SK-N-SH (cell line): ENCODE measurements around the gene PTOV1. TPM values are rescaled to one million over a fixed set of nuclear protein-coding genes. Genes with fewer than 3 reads are reported as not detected.
A peak's percentile ranks its signal among the peaks of the same experiment; 100 is the strongest.

Experiments used
- CTCF ChIA-PET: fragments of 300-600, 350-600 bp; formaldehyde crosslinking; extraction: SDS; loops from one replicate; lab custom pipeline; 2021; lab: Yijun Ruan, JAX
- POLR2A ChIA-PET: fragments of 350-600 bp; sonication (Branson Sonifier 250); formaldehyde crosslinking; extraction: SDS; loops from one replicate; lab custom pipeline; 2020; ENCODE audit warnings: antibody characterized with exemption, inconsistent platforms; lab: Yijun Ruan, JAX
- DNase-seq: peaks from one replicate; pipeline ENCODE4 v3.0.0; 2012
- H2AFZ ChIP-seq: fragments of 200-600 bp; sonication (generic); 2 replicates; pipeline ENCODE4 v1.8.1; 2016; ENCODE audit warnings: antibody characterized with exemption, mild to moderate bottlenecking, low read depth
- H3F3A ChIP-seq: fragments of 200-600 bp; sonication (generic); replicated peaks from 2 replicates; pipeline ENCODE3; 2016; ENCODE audit warnings: antibody characterized with exemption, mild to moderate bottlenecking; ENCODE audit not compliant: insufficient read depth
- H3K27ac ChIP-seq, 2 experiments: fragments of 200-500 bp in 1 of 2; fragments of 200-600 bp in 1 of 2; sonication (Bioruptor generic) in 1 of 2; sonication (generic), shearing (Covaris generic) in 1 of 2; 2 replicates each; pipeline versions ENCODE4 v1.5.1 to v1.6.1; 2014 to 2016; ENCODE audit warnings: low read depth in 2 of 2, inconsistent platforms in 1 of 2, low read length in 1 of 2, mild to moderate bottlenecking in 1 of 2, mixed read lengths in 1 of 2
- H3K27me3 ChIP-seq: fragments of 200-600 bp; sonication (generic), shearing (Covaris generic); 2 replicates; pipeline ENCODE4 v1.6.1; 2016; ENCODE audit warnings: mixed run types; ENCODE audit not compliant: insufficient read depth
- H3K36me3 ChIP-seq, 2 experiments: fragments of 200-500 bp in 1 of 2; fragments of 200-600 bp in 1 of 2; sonication (Bioruptor generic) in 1 of 2; sonication (generic) in 1 of 2; replicated peaks in 1 of 2; 2 replicates each; pipeline versions ENCODE3 to v1.5.1; 2014 to 2016; ENCODE audit warnings: low read length in 1 of 2, mild to moderate bottlenecking in 1 of 2; ENCODE audit not compliant: insufficient read depth in 2 of 2, control insufficient read depth in 1 of 2
- H3K4me1 ChIP-seq, 2 experiments: fragments of 200-500 bp in 1 of 2; fragments of 200-600 bp in 1 of 2; sonication (Bioruptor generic) in 1 of 2; sonication (generic), shearing (Covaris generic) in 1 of 2; 2 replicates each; pipeline versions ENCODE4 v1.5.1 to v1.6.1; 2014 to 2016; ENCODE audit warnings: low read depth in 1 of 2, low read length in 1 of 2, mixed run types in 1 of 2; ENCODE audit not compliant: insufficient read depth in 2 of 2, control insufficient read depth in 1 of 2
- H3K4me2 ChIP-seq: fragments of 200-600 bp; sonication (generic), shearing (Covaris generic); 2 replicates; pipeline ENCODE4 v1.6.1; 2017; ENCODE audit warnings: mixed run types
- H3K4me3 ChIP-seq, 2 experiments: fragments of 200-500 bp in 1 of 2; fragments of 200-600 bp in 1 of 2; sonication (Bioruptor generic) in 1 of 2; sonication (generic), shearing (Covaris generic) in 1 of 2; 2 replicates each; pipeline versions ENCODE4 v1.5.1 to v1.8.1; 2014 to 2016; ENCODE audit warnings: low read depth in 2 of 2, inconsistent platforms in 1 of 2, low read length in 1 of 2, mild to moderate bottlenecking in 1 of 2, mixed read lengths in 1 of 2, moderate library complexity in 1 of 2
- H3K79me2 ChIP-seq: fragments of 200-600 bp; sonication (generic); 2 replicates; pipeline ENCODE4 v1.8.1; 2017; ENCODE audit warnings: mild to moderate bottlenecking; ENCODE audit not compliant: insufficient read depth
- H3K9ac ChIP-seq: fragments of 200-600 bp; sonication (generic); 2 replicates; pipeline ENCODE4 v1.6.1; 2017; ENCODE audit warnings: mixed run types
- H3K9me2 ChIP-seq: fragments of 200-600 bp; sonication (generic); 2 replicates; pipeline ENCODE4 v1.6.1; 2017; ENCODE audit warnings: mixed run types
- H3K9me3 ChIP-seq: fragments of 200-600 bp; sonication (generic); 2 replicates; pipeline ENCODE4 v1.6.1; 2017; ENCODE audit warnings: mixed run types, mild to moderate bottlenecking, moderate library complexity
- H4K20me1 ChIP-seq: fragments of 200-600 bp; sonication (generic); 2 replicates; pipeline ENCODE4 v1.6.1; 2017; ENCODE audit warnings: mild to moderate bottlenecking, mixed run types; ENCODE audit not compliant: insufficient read depth
- EP300 ChIP-seq, 2 experiments: IDR thresholded peaks; 2 replicates each; pipeline versions ENCODE4 v1.4.0 to v1.6.1; 2012; ENCODE audit warnings: borderline replicate concordance in 1 of 2, low read depth in 1 of 2, low read length in 1 of 2
- FOSL2 ChIP-seq: IDR thresholded peaks from 2 replicates; pipeline ENCODE4 v1.4.0; 2012; ENCODE audit warnings: low read depth, mild to moderate bottlenecking, moderate library complexity, borderline replicate concordance
- FOXJ3 ChIP-seq: sonication (generic); formaldehyde crosslinking; IDR thresholded peaks from 2 replicates; pipeline ENCODE4 v1.5.1; 2020; ENCODE audit warnings: mild to moderate bottlenecking, missing genetic modification reagents
- FOXM1 ChIP-seq: IDR thresholded peaks from 2 replicates; pipeline ENCODE4 v1.4.0; 2012; ENCODE audit warnings: low read depth, mild to moderate bottlenecking
- GABPA ChIP-seq: IDR thresholded peaks from 2 replicates; pipeline ENCODE4 v1.4.0; 2012; ENCODE audit warnings: low read depth, mild to moderate bottlenecking
- GATA2 ChIP-seq: sonication (generic); formaldehyde crosslinking; IDR thresholded peaks from 2 replicates; pipeline ENCODE4 v1.5.0; 2020; ENCODE audit warnings: mild to moderate bottlenecking, missing genetic modification reagents
- JUND ChIP-seq: IDR thresholded peaks from 2 replicates; pipeline ENCODE4 v1.4.0; 2012
- MEF2A ChIP-seq: IDR thresholded peaks from 2 replicates; pipeline ENCODE4 v1.4.0; 2012; ENCODE audit warnings: low read depth, borderline replicate concordance
- MXI1 ChIP-seq: IDR thresholded peaks from 2 replicates; pipeline ENCODE4 v1.6.1; 2012; ENCODE audit warnings: mild to moderate bottlenecking, low read depth, low read length, improper control_type of control experiment
- PBX3 ChIP-seq: IDR thresholded peaks from 2 replicates; pipeline ENCODE4; 2012
- POLR2AphosphoS5 ChIP-seq: IDR thresholded peaks from 2 replicates; pipeline ENCODE4 v1.6.1; 2012; ENCODE audit warnings: low read depth, low read length
- RAD21 ChIP-seq: IDR thresholded peaks from 2 replicates; pipeline ENCODE4 v1.6.1; 2012; ENCODE audit warnings: mild to moderate bottlenecking, low read length
- RCOR1 ChIP-seq: fragments of 150-350 bp; IDR thresholded peaks from 2 replicates; pipeline ENCODE4 v1.6.1; 2017; ENCODE audit warnings: antibody characterized with exemption, low read length
- RFX5 ChIP-seq: IDR thresholded peaks from 2 replicates; pipeline ENCODE4 v1.6.1; 2012; ENCODE audit warnings: mild to moderate bottlenecking, improper control_type of control experiment, low read length
- RXRA ChIP-seq: IDR thresholded peaks from 2 replicates; pipeline ENCODE4 v1.4.0; 2012; ENCODE audit warnings: low read depth, mild to moderate bottlenecking, borderline replicate concordance
- SMC3 ChIP-seq: IDR thresholded peaks from 2 replicates; pipeline ENCODE4 v1.6.1; 2012; ENCODE audit warnings: low read depth, low read length, improper control_type of control experiment
- TAF1 ChIP-seq: IDR thresholded peaks from 2 replicates; pipeline ENCODE4 v1.6.1; 2012; ENCODE audit warnings: low read depth, mild to moderate bottlenecking, low read length, moderate library complexity, borderline replicate concordance
- TCF12 ChIP-seq: IDR thresholded peaks from 2 replicates; pipeline ENCODE4 v1.4.0; 2012
- TEAD4 ChIP-seq: IDR thresholded peaks from 2 replicates; pipeline ENCODE4 v1.4.0; 2012; ENCODE audit warnings: mild to moderate bottlenecking, borderline replicate concordance; ENCODE audit not compliant: insufficient read depth
- USF1 ChIP-seq: IDR thresholded peaks from 2 replicates; pipeline ENCODE4 v1.4.0; 2012; ENCODE audit warnings: low read depth, borderline replicate concordance
- YY1 ChIP-seq: IDR thresholded peaks from 2 replicates; pipeline ENCODE4 v1.4.0; 2012; ENCODE audit warnings: low read depth, mild to moderate bottlenecking
- WGBS: methylation state at CpG from one replicate; pipeline ENCODE4 v1.1.6; 2017; ENCODE audit warnings: low lambda C conversion rate; 5-methylcytosine and 5-hydroxymethylcytosine counted together
- polyA plus RNA-seq, 3 experiments: library from polyadenylated mRNA; depleted of rRNA; stranded (reverse); fragments of >200 nt; gene quantifications; 2 replicates each; pipeline ENCODE4 v1.2.3, GENCODE V29; 2012
- TF ChIP-seq, protein P1 (sequence below): IDR thresholded peaks from 2 replicates; pipeline ENCODE4 v1.4.0; 2012; ENCODE audit warnings: low read depth
- TF ChIP-seq, protein P2 (sequence below): fragments of 150-350 bp; IDR thresholded peaks from 2 replicates; pipeline ENCODE4 v1.6.1; 2017; ENCODE audit warnings: antibody characterized with exemption, low read length, low read depth, borderline replicate concordance
- TF ChIP-seq, protein P3 (sequence below): fragments of 150-350 bp; IDR thresholded peaks from 2 replicates; pipeline ENCODE4 v1.6.1; 2016; ENCODE audit warnings: mild to moderate bottlenecking, low read depth, low read length

Gene PTOV1
- polyA plus RNA-seq, 1 of the 3 experiments (the other 2 are of a cell fraction), result 95.0 TPM

GRCh38 chr19:49835562-49835961 is 15.4 kb upstream of the PTOV1 start:
- POLR2A ChIA-PET, result no interaction called here
- H3K4me2 ChIP-seq, result no peak overlapping the region
- H3K4me1 ChIP-seq, result peaks cover 0 to 11% of the 10 kb centered on the region in 2 experiments; a peak in 1 of 4 replicates
- no peaks in the 10 kb centered on the region for H3K79me2 ChIP-seq
- H4K20me1 ChIP-seq, result no peaks in the 10 kb centered on the region
- H3F3A ChIP-seq, result no peaks in the 10 kb centered on the region
- H3K9me2 ChIP-seq, result no peaks in the 10 kb centered on the region
- no peak overlapping the region for H3K27ac ChIP-seq
- H3K9me3 ChIP-seq, result no peaks in the 10 kb centered on the region
- peak; percentile 10 for DNase-seq
- no peak overlapping the region for H2AFZ ChIP-seq
- CTCF ChIA-PET, result no interaction called here
- no peak overlapping the region for H3K9ac ChIP-seq
- 100% methylated on average over 2 of the region's 12 CpGs for WGBS
- no peak overlapping the region for H3K4me3 ChIP-seq
- peaks cover 11 to 82% of the 10 kb centered on the region in 2 experiments for H3K36me3 ChIP-seq
- TF ChIP-seq MEF2A, result no peak
- no peak for TF ChIP-seq RAD21
- TF ChIP-seq TCF12, result no peak
- TF ChIP-seq YY1, result no peak
- TF ChIP-seq GATA2 (CRISPR knock-in tag), result no peak
- TF ChIP-seq TEAD4, result no peak
- no peak for TF ChIP-seq FOXM1
- TF ChIP-seq, protein P1, sequence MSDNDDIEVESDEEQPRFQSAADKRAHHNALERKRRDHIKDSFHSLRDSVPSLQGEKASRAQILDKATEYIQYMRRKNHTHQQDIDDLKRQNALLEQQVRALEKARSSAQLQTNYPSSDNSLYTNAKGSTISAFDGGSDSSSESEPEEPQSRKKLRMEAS, result no peak
- no peak for TF ChIP-seq FOSL2
- TF ChIP-seq RFX5, result no peak
- TF ChIP-seq POLR2AphosphoS5, result no peak
- no peak for TF ChIP-seq EP300 (IDR thresholded peaks at IDR 0.05; ENCODE audit: borderline replicate concordance in 1 of 2, low read depth in 1 of 2, low read length in 1 of 2)
- TF ChIP-seq GABPA, result no peak
- TF ChIP-seq JUND, result no peak
- TF ChIP-seq, protein P2, sequence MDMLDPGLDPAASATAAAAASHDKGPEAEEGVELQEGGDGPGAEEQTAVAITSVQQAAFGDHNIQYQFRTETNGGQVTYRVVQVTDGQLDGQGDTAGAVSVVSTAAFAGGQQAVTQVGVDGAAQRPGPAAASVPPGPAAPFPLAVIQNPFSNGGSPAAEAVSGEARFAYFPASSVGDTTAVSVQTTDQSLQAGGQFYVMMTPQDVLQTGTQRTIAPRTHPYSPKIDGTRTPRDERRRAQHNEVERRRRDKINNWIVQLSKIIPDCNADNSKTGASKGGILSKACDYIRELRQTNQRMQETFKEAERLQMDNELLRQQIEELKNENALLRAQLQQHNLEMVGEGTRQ, result no peak
- no peaks in the 10 kb centered on the region for H3K27me3 ChIP-seq

- no peak overlapping the region for H3K27ac ChIP-seq
- H3K27me3 ChIP-seq, result no peaks in the 10 kb centered on the region
- H3K9me3 ChIP-seq, result no peaks in the 10 kb centered on the region
- peaks cover 0 to 11% of the 10 kb centered on the region in 2 experiments; a peak in 1 of 4 replicates for H3K4me1 ChIP-seq
- no peaks in the 10 kb centered on the region for H3F3A ChIP-seq
- no peak overlapping the region for H3K9ac ChIP-seq
- H3K9me2 ChIP-seq, result no peaks in the 10 kb centered on the region
- peak; percentile 20 for DNase-seq
- no peak overlapping the region for H3K4me3 ChIP-seq
- H3K79me2 ChIP-seq, result no peaks in the 10 kb centered on the region
- ChIA-PET CTCF (interaction anchor here (1.3 kb wide), 1 partner anchor 17 kb away, joined by 4 read pairs; no protein-coding TSS in a partner anchor), POLR2A (no interaction called here)
- TF ChIP-seq PBX3, result no peak
- no peak for TF ChIP-seq SMC3
- no peak for TF ChIP-seq USF1
- TF ChIP-seq, protein P3, sequence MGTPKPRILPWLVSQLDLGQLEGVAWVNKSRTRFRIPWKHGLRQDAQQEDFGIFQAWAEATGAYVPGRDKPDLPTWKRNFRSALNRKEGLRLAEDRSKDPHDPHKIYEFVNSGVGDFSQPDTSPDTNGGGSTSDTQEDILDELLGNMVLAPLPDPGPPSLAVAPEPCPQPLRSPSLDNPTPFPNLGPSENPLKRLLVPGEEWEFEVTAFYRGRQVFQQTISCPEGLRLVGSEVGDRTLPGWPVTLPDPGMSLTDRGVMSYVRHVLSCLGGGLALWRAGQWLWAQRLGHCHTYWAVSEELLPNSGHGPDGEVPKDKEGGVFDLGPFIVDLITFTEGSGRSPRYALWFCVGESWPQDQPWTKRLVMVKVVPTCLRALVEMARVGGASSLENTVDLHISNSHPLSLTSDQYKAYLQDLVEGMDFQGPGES, result no peak
- no peak for TF ChIP-seq MEF2A
- TF ChIP-seq RFX5, result no peak
- TF ChIP-seq EP300 (IDR thresholded peaks at IDR 0.05; ENCODE audit: borderline replicate concordance in 1 of 2, low read depth in 1 of 2, low read length in 1 of 2), result no peak
- TF ChIP-seq TAF1, result no peak
- TF ChIP-seq JUND, result no peak
- TF ChIP-seq RCOR1, result no peak
- TF ChIP-seq FOXJ3 (CRISPR knock-in tag), result no peak
- TF ChIP-seq RXRA, result no peak
- no peak for TF ChIP-seq YY1
- no peak for TF ChIP-seq MXI1
- WGBS, result 97% methylated on average over 9 of the region's 20 CpGs
- H3K36me3 ChIP-seq, result peaks cover 19 to 77% of the 10 kb centered on the region in 2 experiments
- H4K20me1 ChIP-seq, result no peaks in the 10 kb centered on the region
- H3K4me2 ChIP-seq, result no peak overlapping the region
- H2AFZ ChIP-seq, result no peak overlapping the region
Observed at GRCh38 chr19:49836176-49837008, 14.6 kb upstream of the PTOV1 start.
